Lung (tissue), 12 donors: ENCODE results near the gene FOXP1. TPM values are rescaled to one million over a fixed set of nuclear protein-coding genes. Genes with fewer than 3 reads are reported as not detected.

ENCODE experiments used
- ATAC-seq: fragments of 200-7000 bp; cut with Tn5 transposase; one replicate; pipeline ENCODE4 v1.9.1; 2020; ENCODE audit warnings: moderate number of reproducible peaks; ENCODE audit not compliant: insufficient read depth, low FRiP score
- DNase-seq, 3 donors: peaks; one replicate each; pipeline ENCODE4 v3.0.0-alpha.2; 2013 to 2017
- H3K27ac ChIP-seq, 2 donors: one replicate each; pipeline ENCODE4 v1.5.1; 2013; ENCODE audit warnings: mild to moderate bottlenecking in 2 of 2, moderate library complexity in 2 of 2, control low read depth in 1 of 2, inconsistent platforms in 1 of 2, low read depth in 1 of 2, low read length in 1 of 2
- H3K27me3 ChIP-seq, 3 donors: one replicate each; pipeline ENCODE4 v1.5.1; 2013; ENCODE audit warnings: low read length in 2 of 3; ENCODE audit not compliant: control insufficient read depth in 3 of 3, insufficient read depth in 3 of 3
- H3K36me3 ChIP-seq, 4 donors: one replicate each; pipeline ENCODE4 v1.5.1; 2013; ENCODE audit warnings: low read length in 4 of 4, mild to moderate bottlenecking in 1 of 4, moderate library complexity in 1 of 4; ENCODE audit not compliant: control insufficient read depth in 4 of 4, insufficient read depth in 4 of 4
- H3K4me1 ChIP-seq, 5 donors: one replicate each; pipeline ENCODE4 v1.5.1; 2013; ENCODE audit warnings: low read length in 5 of 5, mild to moderate bottlenecking in 2 of 5, moderate library complexity in 1 of 5; ENCODE audit not compliant: control insufficient read depth in 5 of 5, insufficient read depth in 5 of 5
- H3K4me3 ChIP-seq: one replicate; pipeline ENCODE4 v1.5.1; 2013; ENCODE audit warnings: mild to moderate bottlenecking, control low read depth, moderate library complexity
- H3K9ac ChIP-seq, 2 donors: one replicate each; pipeline ENCODE4 v1.5.1; 2013; ENCODE audit warnings: low read length in 2 of 2, control low read depth in 1 of 2; ENCODE audit not compliant: insufficient read depth in 1 of 2
- H3K9me3 ChIP-seq, 4 donors: one replicate each; pipeline ENCODE4 v1.5.1; 2013; ENCODE audit warnings: low read length in 3 of 4, mild to moderate bottlenecking in 1 of 4, moderate library complexity in 1 of 4; ENCODE audit not compliant: control insufficient read depth in 4 of 4, insufficient read depth in 3 of 4
- CTCF ChIP-seq: IDR thresholded peaks from 2 replicates; pipeline ENCODE4 v1.5.1; 2012; ENCODE audit warnings: mild to moderate bottlenecking; ENCODE audit errors: control extremely low read depth, extremely low read depth
- WGBS, 2 donors: extraction: QIAGEN DNeasy Blood & Tissue Kit; methylation state at CpG; one replicate each; pipeline ENCODE4 v1.1.7; 2013; 5-methylcytosine and 5-hydroxymethylcytosine counted together
- polyA plus RNA-seq, 2 donors: library from polyadenylated mRNA; stranded (reverse); fragments of 200-250 nt; gene quantifications; one replicate each; pipeline ENCODE4 v1.2.1, GENCODE V29; 2013
- total RNA-seq, 2 donors: library from RNA; depleted of rRNA in 1 of 2; stranded (reverse); fragments of >200 nt in 1 of 2; gene quantifications; one replicate each; pipeline ENCODE4 v1.2.1, GENCODE V29; 2014 to 2021
- donor health status: control.
- donor health status: control.
- donor health status: Bipolar disorder and iron deficiency.
- donor health status: healthy.
- donor health status: DM: yes; HTN: yes; CAD: no.

The FOXP1 gene
- total and polyA plus RNA-seq, 4 donors = 13.8 to 287 (median 73.9) TPM

GRCh38 chr3:70963431-70964275, 619.9 kb downstream of the FOXP1 start:
- peaks cover 20 to 51% (median 29%) of the 10 kb centered on the region in 4 donors for H3K36me3 ChIP-seq
- peak in 2 of 3 donors; percentile 54 to 64 for DNase-seq
- 86 to 90% methylated on average over 13 of the region's 13 CpGs for WGBS, 2 donors

GRCh38 chr3:70959506-70960291, 623.8 kb downstream of the FOXP1 start:
- Histone ChIP-seq H3K9me3 (no peaks in the 10 kb centered on the region), H3K27ac (no peak overlapping the region), H3K27me3 (no peaks in the 10 kb centered on the region), H3K4me3 (no peak overlapping the region), H3K9ac (no peak overlapping the region), H3K4me1 (peaks cover 0 to 25% (median 4%) of the 10 kb centered on the region in 5 donors), H3K36me3 (peaks cover 8 to 33% (median 24%) of the 10 kb centered on the region in 4 donors)
- 96 to 98% methylated on average over 14 of the region's 14 CpGs for WGBS, 2 donors
- no peak for DNase-seq
- ATAC-seq = no peak
- TF ChIP-seq CTCF = no peak

More at GRCh38 chr3:70963431-70964275, 619.9 kb downstream of the FOXP1 start:
- Histone ChIP-seq H3K27me3 (no peaks in the 10 kb centered on the region), H3K9ac (peak overlapping the region in 1 of 2 donors; percentile 38), H3K4me1 (peaks cover 0 to 19% (median 0%) of the 10 kb centered on the region in 5 donors), H3K4me3 (no peak overlapping the region), H3K9me3 (no peaks in the 10 kb centered on the region), H3K27ac (no peak overlapping the region)
- TF ChIP-seq CTCF = no peak
- ATAC-seq = no peak

GRCh38 chr3:70952033-70952747, 631.3 kb downstream of the FOXP1 start:
- no peak for DNase-seq
- peaks cover 0 to 8% (median 4%) of the 10 kb centered on the region in 5 donors for H3K4me1 ChIP-seq
- no peaks in the 10 kb centered on the region for H3K27me3 ChIP-seq
- no peak for ATAC-seq
- no peaks in the 10 kb centered on the region for H3K9me3 ChIP-seq
- H3K4me3 ChIP-seq = no peak overlapping the region
- H3K27ac ChIP-seq = no peak overlapping the region
- no peaks in the 10 kb centered on the region for H3K36me3 ChIP-seq
- no peak overlapping the region for H3K9ac ChIP-seq
- WGBS, 2 donors = 80 to 86% methylated on average over 12 of the region's 12 CpGs
- no peak for TF ChIP-seq CTCF
